ENCODE measurements around the gene NDST4.

The NDST4 gene

GRCh38 chr4:114827651-114828050 is 285.8 kb downstream of the NDST4 start:
- Mint-ChIP-seq H3K27ac (no peak overlapping the region), H3K27me3 (ENCODE audit: low read depth) (no peaks in the 10 kb centered on the region), H3K9me3 (no peaks in the 10 kb centered on the region), H3K4me3 (no peak overlapping the region), H3K4me1 (ENCODE audit: low read depth) (no peaks in the 10 kb centered on the region), H3K36me3 (ENCODE audit: low read depth) (no peaks in the 10 kb centered on the region)

- no peak overlapping the region for H3K4me3 Mint-ChIP-seq
- no peak overlapping the region for H3K27ac Mint-ChIP-seq
- no peaks in the 10 kb centered on the region for H3K36me3 Mint-ChIP-seq (ENCODE audit: low read depth)
- no peaks in the 10 kb centered on the region for H3K27me3 Mint-ChIP-seq (ENCODE audit: low read depth)
- H3K4me1 Mint-ChIP-seq (ENCODE audit: low read depth): no peaks in the 10 kb centered on the region
- H3K9me3 Mint-ChIP-seq: no peaks in the 10 kb centered on the region
These were observed 297.7 kb downstream of the NDST4 start for GRCh38 chr4:114815760-114816159.

DNA sequence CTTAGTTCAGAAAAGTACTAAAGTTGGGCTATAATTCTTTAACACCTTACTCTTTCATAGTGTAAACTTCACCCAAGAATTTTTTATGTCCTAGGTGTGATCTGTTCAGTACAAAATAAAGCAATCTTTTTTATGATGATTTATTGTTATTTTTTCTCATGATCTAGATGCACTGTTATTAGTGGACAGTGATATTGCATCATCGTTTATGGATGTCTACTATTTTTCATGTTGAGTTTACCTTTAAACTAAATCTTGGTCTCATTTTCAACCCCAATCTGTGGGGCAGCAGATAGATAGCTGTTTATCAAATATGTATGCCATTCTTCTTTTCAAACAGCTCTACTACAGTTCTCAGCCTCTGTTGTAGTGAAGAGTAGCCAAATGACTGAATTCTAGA is 299.5 kb downstream of the NDST4 start:
- no peak overlapping the region for H3K4me3 Mint-ChIP-seq
- no peaks in the 10 kb centered on the region for H3K4me1 Mint-ChIP-seq (ENCODE audit: low read depth)
- no peak overlapping the region for H3K27ac Mint-ChIP-seq
- H3K36me3 Mint-ChIP-seq (ENCODE audit: low read depth): no peaks in the 10 kb centered on the region
- H3K9me3 Mint-ChIP-seq: no peaks in the 10 kb centered on the region
- H3K27me3 Mint-ChIP-seq (ENCODE audit: low read depth): no peaks in the 10 kb centered on the region

- Mint-ChIP-seq H3K4me1 (ENCODE audit: low read depth) (peaks cover 2% of the 10 kb centered on the region), H3K27me3 (ENCODE audit: low read depth) (no peaks in the 10 kb centered on the region), H3K36me3 (ENCODE audit: low read depth) (no peaks in the 10 kb centered on the region), H3K27ac (no peak overlapping the region), H3K9me3 (no peaks in the 10 kb centered on the region), H3K4me3 (no peak overlapping the region)
These were observed 301.7 kb downstream of the NDST4 start for GRCh38 chr4:114811564-114812301.

DNA sequence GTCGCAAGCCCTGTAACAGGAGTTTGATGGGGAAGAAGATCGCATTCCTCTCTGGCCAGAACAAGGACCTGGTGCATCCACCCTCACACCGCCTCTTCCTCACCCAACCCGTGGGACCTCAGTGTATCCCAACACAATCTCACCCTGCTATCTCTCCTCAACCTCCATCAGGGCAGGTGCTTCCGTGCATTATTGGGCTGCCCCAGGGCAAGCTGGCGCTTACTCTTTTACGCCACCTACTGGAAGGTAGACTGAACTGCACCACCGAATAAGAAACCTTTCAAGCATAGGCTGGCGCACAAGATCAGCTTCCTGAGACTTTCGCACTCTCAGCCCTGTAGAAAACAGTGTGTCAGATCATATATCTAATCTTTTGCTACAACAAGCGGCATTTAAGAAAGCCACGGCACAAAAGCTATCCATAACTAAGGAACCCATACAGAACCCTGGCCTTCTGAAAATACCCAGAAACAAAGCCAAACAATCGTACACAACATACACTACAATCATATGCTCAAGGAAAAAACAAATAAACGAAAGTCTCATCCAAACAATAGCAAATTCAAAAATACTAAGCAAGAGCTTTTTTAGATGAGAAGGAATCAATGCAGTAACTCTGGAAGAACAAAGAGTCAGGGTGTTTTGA is 305.5 kb downstream of the NDST4 start:
- no peak overlapping the region for H3K27ac Mint-ChIP-seq
- H3K9me3 Mint-ChIP-seq: no peaks in the 10 kb centered on the region
- H3K27me3 Mint-ChIP-seq (ENCODE audit: low read depth): no peaks in the 10 kb centered on the region
- peaks cover 2% of the 10 kb centered on the region for H3K4me1 Mint-ChIP-seq (ENCODE audit: low read depth)
- no peak overlapping the region for H3K4me3 Mint-ChIP-seq
- no peaks in the 10 kb centered on the region for H3K36me3 Mint-ChIP-seq (ENCODE audit: low read depth)

DNA sequence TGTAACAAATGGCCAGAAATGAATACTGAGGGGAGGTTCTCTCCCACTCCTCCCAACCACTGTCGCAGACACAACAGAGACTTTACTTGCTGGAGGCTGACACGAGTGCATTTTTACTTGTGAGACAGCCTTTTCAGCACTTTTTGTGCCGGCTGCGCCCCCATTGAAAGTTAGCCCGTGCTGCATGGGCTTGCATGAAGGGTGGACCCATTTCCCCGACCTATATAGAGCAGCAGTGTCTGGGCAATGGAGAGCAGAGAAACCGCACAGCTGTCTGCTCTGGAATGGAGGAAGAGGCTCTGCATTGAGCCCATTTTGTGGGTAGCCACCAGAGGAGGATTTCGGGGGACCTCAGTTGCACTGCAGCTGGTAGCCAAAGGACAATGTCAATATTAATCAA is 306.1 kb downstream of the NDST4 start:
- no peaks in the 10 kb centered on the region for H3K9me3 Mint-ChIP-seq
- H3K27me3 Mint-ChIP-seq (ENCODE audit: low read depth): no peaks in the 10 kb centered on the region
- no peak overlapping the region for H3K4me3 Mint-ChIP-seq
- no peak overlapping the region for H3K27ac Mint-ChIP-seq
- H3K36me3 Mint-ChIP-seq (ENCODE audit: low read depth): no peaks in the 10 kb centered on the region
- peaks cover 2% of the 10 kb centered on the region for H3K4me1 Mint-ChIP-seq (ENCODE audit: low read depth)

DNA sequence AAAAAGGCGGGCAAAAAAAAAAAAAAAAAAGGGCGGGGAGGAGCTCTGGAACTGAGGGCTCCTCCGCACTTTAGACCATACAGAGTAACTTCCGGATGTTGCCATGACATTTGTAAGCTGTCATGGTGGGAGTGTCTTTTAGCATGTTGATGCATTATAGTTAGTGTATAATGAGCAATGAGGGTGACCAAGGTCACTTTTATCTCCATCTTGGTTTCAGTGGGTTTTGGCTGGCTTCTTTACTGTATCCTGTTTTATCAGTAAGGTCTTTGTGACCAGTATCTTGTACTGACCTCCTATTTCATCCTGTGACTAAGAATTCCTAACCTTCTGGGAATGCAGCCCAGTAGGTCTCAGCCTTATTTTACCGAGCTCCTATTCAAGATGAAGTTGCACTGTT is 321.4 kb downstream of the NDST4 start:
- H3K27ac Mint-ChIP-seq: no peak overlapping the region
- no peaks in the 10 kb centered on the region for H3K36me3 Mint-ChIP-seq (ENCODE audit: low read depth)
- no peak overlapping the region for H3K4me3 Mint-ChIP-seq
- H3K4me1 Mint-ChIP-seq (ENCODE audit: low read depth): no peaks in the 10 kb centered on the region
- H3K27me3 Mint-ChIP-seq (ENCODE audit: low read depth): no peaks in the 10 kb centered on the region
- no peaks in the 10 kb centered on the region for H3K9me3 Mint-ChIP-seq

- no peaks in the 10 kb centered on the region for H3K4me1 Mint-ChIP-seq (ENCODE audit: low read depth)
- no peaks in the 10 kb centered on the region for H3K9me3 Mint-ChIP-seq
- H3K27ac Mint-ChIP-seq: no peak overlapping the region
- no peaks in the 10 kb centered on the region for H3K27me3 Mint-ChIP-seq (ENCODE audit: low read depth)
- no peaks in the 10 kb centered on the region for H3K36me3 Mint-ChIP-seq (ENCODE audit: low read depth)
- no peak overlapping the region for H3K4me3 Mint-ChIP-seq
These were observed 327.9 kb downstream of the NDST4 start for GRCh38 chr4:114785570-114785969.

- no peaks in the 10 kb centered on the region for H3K36me3 Mint-ChIP-seq (ENCODE audit: low read depth)
- no peak overlapping the region for H3K4me3 Mint-ChIP-seq
- no peak overlapping the region for H3K27ac Mint-ChIP-seq
- H3K9me3 Mint-ChIP-seq: no peaks in the 10 kb centered on the region
- H3K27me3 Mint-ChIP-seq (ENCODE audit: low read depth): no peaks in the 10 kb centered on the region
- H3K4me1 Mint-ChIP-seq (ENCODE audit: low read depth): no peaks in the 10 kb centered on the region
These were observed 330.2 kb downstream of the NDST4 start for GRCh38 chr4:114783215-114783595.

- Mint-ChIP-seq H3K4me1 (ENCODE audit: low read depth) (no peaks in the 10 kb centered on the region), H3K36me3 (ENCODE audit: low read depth) (no peaks in the 10 kb centered on the region), H3K4me3 (no peak overlapping the region), H3K9me3 (no peaks in the 10 kb centered on the region), H3K27me3 (ENCODE audit: low read depth) (no peaks in the 10 kb centered on the region), H3K27ac (no peak overlapping the region)
These were observed 330.8 kb downstream of the NDST4 start for GRCh38 chr4:114782415-114783214.

DNA sequence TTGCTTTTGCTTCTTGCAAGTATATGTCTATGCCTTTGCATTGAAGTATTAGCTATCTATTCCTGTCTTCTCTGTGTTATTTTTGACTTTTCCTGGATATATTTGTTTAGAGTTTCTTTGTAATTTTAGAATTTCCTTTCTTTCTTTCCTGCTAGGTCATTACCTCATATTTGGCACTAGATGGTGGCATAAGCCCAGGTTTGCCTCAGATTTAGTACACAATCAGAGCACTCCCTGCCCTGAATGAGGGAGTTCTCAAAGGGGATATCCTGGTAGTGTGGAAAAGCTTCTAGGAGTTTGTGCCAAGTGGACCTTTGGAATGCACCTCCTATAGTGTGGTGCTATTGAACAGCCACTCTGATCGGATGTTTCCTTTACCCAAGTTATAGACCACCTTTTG is 333.2 kb downstream of the NDST4 start:
- no peak overlapping the region for H3K27ac Mint-ChIP-seq
- H3K4me3 Mint-ChIP-seq: no peak overlapping the region
- no peaks in the 10 kb centered on the region for H3K4me1 Mint-ChIP-seq (ENCODE audit: low read depth)
- H3K27me3 Mint-ChIP-seq (ENCODE audit: low read depth): no peaks in the 10 kb centered on the region
- no peaks in the 10 kb centered on the region for H3K36me3 Mint-ChIP-seq (ENCODE audit: low read depth)
- no peaks in the 10 kb centered on the region for H3K9me3 Mint-ChIP-seq

Measured in T-helper 1 cell treated with Interleukin-12 subunit alpha and Interleukin-12 subunit beta and Interleukin-4 antibody, amounts not matched to agents 30 μg/mL and 1 μg/mL, for 36 hours (primary cell).